Endothelial cell of umbilical vein (primary cell): Measurements from ENCODE around the gene SUPT4H1.

ENCODE experiments used
- CTCF ChIP-seq, 2 donors: IDR thresholded peaks; 1 replicate in 1 of 2; 2 replicates in 1 of 2; pipeline ENCODE4 v1.5.1; 2011; ENCODE audit warnings: low read length in 2 of 2, mild to moderate bottlenecking in 2 of 2, moderate library complexity in 2 of 2, control low read depth in 1 of 2, inconsistent platforms in 1 of 2, low read depth in 1 of 2; ENCODE audit not compliant: insufficient read depth in 1 of 2; ENCODE audit errors: extremely low read depth in 1 of 2
- EZH2 ChIP-seq: IDR thresholded peaks from 2 replicates; pipeline ENCODE4 v1.6.1; 2012; ENCODE audit warnings: borderline replicate concordance, low read depth, mild to moderate bottlenecking, moderate library complexity, low read length, inconsistent platforms; ENCODE audit not compliant: severe bottlenecking
- FOS ChIP-seq: IDR thresholded peaks from 2 replicates; pipeline ENCODE4 v1.6.1; 2011; ENCODE audit warnings: mild to moderate bottlenecking, low read length, moderate library complexity, borderline replicate concordance; ENCODE audit not compliant: insufficient read depth
- POLR2A ChIP-seq: IDR thresholded peaks from 2 replicates; pipeline ENCODE4 v1.6.1; 2012; ENCODE audit warnings: low read depth, mild to moderate bottlenecking, control low read depth, low read length
- POLR2AphosphoS5 ChIP-seq: IDR thresholded peaks from 2 replicates; pipeline ENCODE4 v1.6.1; 2012; ENCODE audit warnings: low read depth, mild to moderate bottlenecking, control low read depth, low read length, moderate library complexity; ENCODE audit not compliant: insufficient read depth

DNA sequence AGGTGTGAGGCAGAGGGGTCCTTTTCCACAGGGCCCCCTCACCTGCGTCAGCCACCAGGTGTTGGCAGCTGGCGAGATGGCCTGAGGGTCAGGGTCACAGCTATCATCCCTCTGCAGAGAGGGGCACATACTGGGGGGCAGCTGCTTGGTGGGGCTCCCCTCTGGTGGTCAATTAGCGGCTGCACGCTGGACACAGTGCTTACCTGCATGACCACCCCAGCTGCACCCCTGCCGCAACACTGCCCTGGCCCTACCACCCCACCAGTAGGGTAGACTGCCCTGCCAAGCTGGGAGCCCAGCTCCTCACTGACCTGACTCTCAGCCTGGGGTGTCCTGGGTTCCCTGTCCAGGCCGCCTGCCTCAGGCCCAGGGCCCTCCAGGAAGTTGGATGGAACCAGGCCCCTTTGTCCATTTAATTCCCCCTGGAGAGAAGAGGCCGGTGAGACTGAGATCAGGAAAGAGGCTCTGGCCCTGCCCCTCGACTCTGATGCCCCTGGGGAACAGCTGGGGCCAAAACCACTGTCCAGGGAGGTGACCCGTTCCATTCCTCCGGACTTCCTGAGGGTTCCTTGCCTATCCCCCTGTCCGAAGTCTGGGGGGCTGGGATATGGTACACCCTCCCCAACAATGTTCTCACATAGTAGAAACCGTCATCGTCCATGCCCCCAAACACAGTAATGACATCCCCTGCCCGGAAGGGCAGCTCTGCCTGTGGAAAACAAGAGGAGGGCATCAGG lies 47.1 kb downstream of the SUPT4H1 start:
- TF ChIP-seq CTCF (IDR thresholded peaks at IDR 0.05; ENCODE audit: extremely low read depth in 1 of 2, insufficient read depth in 1 of 2, low read depth in 1 of 2, low read length in 2 of 2) (no peak), POLR2A (no peak), EZH2 (no peak), POLR2AphosphoS5 (no peak), FOS (no peak)
